Osteoblast (primary cell): ENCODE results near the gene TNFSF4. TPM values are rescaled to one million over a fixed set of nuclear protein-coding genes. Genes with fewer than 3 reads are reported as not detected.
"Not testable (repeated sequence)": the region's sequence is repeated elsewhere in the genome, so short reads cannot be mapped to it uniquely, and the experiment has no call there.

Experiments
- DNase-seq: peaks from one replicate; pipeline ENCODE4 v3.0.0; 2011; ENCODE audit warnings: low spot score, mixed read lengths; ENCODE audit not compliant: insufficient read length; ENCODE audit errors: missing footprints
- H2AFZ ChIP-seq: 2 replicates; pipeline ENCODE4 v1.6.0; 2011; ENCODE audit warnings: mild to moderate bottlenecking, low read length
- H3K27ac ChIP-seq: 2 replicates; pipeline ENCODE4 v1.5.1; 2011; ENCODE audit warnings: mild to moderate bottlenecking, low read depth, low read length, moderate library complexity
- H3K27me3 ChIP-seq: 2 replicates; pipeline ENCODE4 v1.6.0; 2012; ENCODE audit warnings: mild to moderate bottlenecking, control low read depth, inconsistent platforms, low read length, moderate library complexity; ENCODE audit not compliant: insufficient read depth
- H3K36me3 ChIP-seq: 2 replicates; pipeline ENCODE4 v1.5.1; 2011; ENCODE audit warnings: mild to moderate bottlenecking, low read length, control low read depth, moderate library complexity; ENCODE audit not compliant: insufficient read depth
- H3K4me1 ChIP-seq: 2 replicates; pipeline ENCODE4 v1.5.1; 2011; ENCODE audit warnings: mild to moderate bottlenecking, low read length, control low read depth, moderate library complexity; ENCODE audit not compliant: insufficient read depth
- H3K4me2 ChIP-seq: 2 replicates; pipeline ENCODE4 v1.6.0; 2011; ENCODE audit warnings: mild to moderate bottlenecking, low read length; ENCODE audit not compliant: insufficient read depth
- H3K4me3 ChIP-seq: fragments of 200-600 bp; sonication (generic); 3 replicates; pipeline ENCODE4 v1.5.1; 2012; ENCODE audit warnings: mild to moderate bottlenecking, low read length, inconsistent platforms; ENCODE audit not compliant: insufficient read depth
- H3K79me2 ChIP-seq: 2 replicates; pipeline ENCODE4 v1.6.0; 2012; ENCODE audit warnings: mild to moderate bottlenecking, low read length, control low read depth, inconsistent platforms; ENCODE audit not compliant: insufficient read depth
- H3K9me3 ChIP-seq: 2 replicates; pipeline ENCODE4 v1.5.1; 2011; ENCODE audit warnings: low read depth, low read length, control low read depth
- H4K20me1 ChIP-seq: 2 replicates; pipeline ENCODE4 v1.6.0; 2012; ENCODE audit warnings: mild to moderate bottlenecking, low read length, control low read depth; ENCODE audit not compliant: insufficient read depth
- total RNA-seq: library from RNA; depleted of rRNA; stranded (reverse); fragments of >200 nt; gene quantifications from 2 replicates; pipeline ENCODE4 v1.2.3, GENCODE V29; 2012
- TF ChIP-seq, protein P1 (sequence below): IDR thresholded peaks from 2 replicates; pipeline ENCODE4 v1.5.1; 2011; ENCODE audit warnings: mild to moderate bottlenecking, low read depth, low read length, moderate library complexity; ENCODE audit errors: extremely low read depth

TNFSF4 gene
- total RNA-seq, 1 donor: 1.1 TPM

DNA sequence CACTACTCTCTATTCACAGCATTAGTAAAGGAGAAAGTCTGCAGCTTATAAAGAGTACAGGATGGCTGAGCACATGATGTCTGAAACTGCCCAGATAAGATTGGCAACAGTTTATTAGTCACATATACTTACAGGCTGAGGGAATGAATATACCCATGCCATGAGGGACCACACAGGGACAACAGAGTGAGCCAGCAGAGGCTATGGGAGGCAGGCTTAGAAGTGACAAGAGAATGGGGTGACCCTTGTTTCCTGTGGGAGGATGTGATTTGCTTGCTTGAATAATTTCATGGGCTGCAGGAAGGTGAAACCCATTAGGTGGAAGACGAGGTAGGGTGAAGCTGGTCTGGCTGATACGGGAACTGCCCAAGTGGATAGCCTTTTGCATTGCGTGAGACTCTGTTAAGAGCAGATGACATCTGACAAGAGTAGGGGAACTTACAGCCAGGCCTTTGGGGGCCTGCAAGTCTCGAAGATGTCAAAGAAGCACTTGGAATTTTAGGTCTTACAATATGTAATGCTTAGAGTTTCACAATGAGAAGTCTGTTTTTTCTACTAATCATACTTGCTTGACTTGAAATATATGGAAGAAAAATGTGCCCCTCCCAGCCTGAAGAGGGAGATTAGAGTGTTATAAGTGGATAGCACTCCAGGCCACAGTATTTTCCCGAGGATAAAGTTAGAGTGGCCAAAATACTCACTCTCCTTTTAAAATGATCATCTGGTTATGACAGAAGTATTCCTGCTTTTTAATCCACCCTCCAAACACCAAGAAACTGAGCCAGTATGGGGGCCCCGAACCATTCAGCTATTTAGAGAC lies 34.6 kb upstream of the TNFSF4 start:
- no peak overlapping the region for H3K4me3 ChIP-seq
- DNase-seq: no peak
- H3K27ac ChIP-seq: no peak overlapping the region
- TF ChIP-seq, protein P1, sequence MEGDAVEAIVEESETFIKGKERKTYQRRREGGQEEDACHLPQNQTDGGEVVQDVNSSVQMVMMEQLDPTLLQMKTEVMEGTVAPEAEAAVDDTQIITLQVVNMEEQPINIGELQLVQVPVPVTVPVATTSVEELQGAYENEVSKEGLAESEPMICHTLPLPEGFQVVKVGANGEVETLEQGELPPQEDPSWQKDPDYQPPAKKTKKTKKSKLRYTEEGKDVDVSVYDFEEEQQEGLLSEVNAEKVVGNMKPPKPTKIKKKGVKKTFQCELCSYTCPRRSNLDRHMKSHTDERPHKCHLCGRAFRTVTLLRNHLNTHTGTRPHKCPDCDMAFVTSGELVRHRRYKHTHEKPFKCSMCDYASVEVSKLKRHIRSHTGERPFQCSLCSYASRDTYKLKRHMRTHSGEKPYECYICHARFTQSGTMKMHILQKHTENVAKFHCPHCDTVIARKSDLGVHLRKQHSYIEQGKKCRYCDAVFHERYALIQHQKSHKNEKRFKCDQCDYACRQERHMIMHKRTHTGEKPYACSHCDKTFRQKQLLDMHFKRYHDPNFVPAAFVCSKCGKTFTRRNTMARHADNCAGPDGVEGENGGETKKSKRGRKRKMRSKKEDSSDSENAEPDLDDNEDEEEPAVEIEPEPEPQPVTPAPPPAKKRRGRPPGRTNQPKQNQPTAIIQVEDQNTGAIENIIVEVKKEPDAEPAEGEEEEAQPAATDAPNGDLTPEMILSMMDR: no peak
- no peak overlapping the region for H3K4me2 ChIP-seq
- no peaks in the 10 kb centered on the region for H3K79me2 ChIP-seq
- H3K4me1 ChIP-seq: no peaks in the 10 kb centered on the region
- no peak overlapping the region for H2AFZ ChIP-seq
- no peaks in the 10 kb centered on the region for H3K27me3 ChIP-seq
- H4K20me1 ChIP-seq: no peaks in the 10 kb centered on the region
- H3K9me3 ChIP-seq: no peaks in the 10 kb centered on the region
- H3K36me3 ChIP-seq: no peaks in the 10 kb centered on the region

DNA sequence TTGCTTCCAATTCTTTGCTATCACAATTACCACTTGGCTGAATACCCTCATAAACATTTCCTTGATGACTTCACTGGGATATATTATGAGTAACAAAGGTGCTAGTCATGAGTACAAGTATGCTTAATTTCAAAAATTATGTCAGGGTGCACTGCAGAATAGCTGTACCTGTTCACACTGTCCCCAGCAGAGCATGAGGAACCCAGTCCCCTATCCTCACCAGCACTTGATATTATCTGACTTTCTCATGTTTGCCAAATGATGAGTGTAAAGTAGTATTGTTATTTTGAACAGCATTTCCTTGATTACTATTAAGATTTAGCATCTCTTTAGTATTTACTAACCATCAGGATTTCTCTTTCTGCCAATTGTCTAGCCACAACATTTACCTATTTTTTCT lies 33.5 kb upstream of the TNFSF4 start:
- H3K4me1 ChIP-seq: no peaks in the 10 kb centered on the region
- TF ChIP-seq, protein P1: no peak
- no peaks in the 10 kb centered on the region for H4K20me1 ChIP-seq
- H3K4me3 ChIP-seq: no peak overlapping the region
- H3K9me3 ChIP-seq: no peaks in the 10 kb centered on the region
- H2AFZ ChIP-seq: no peak overlapping the region
- no peaks in the 10 kb centered on the region for H3K79me2 ChIP-seq
- H3K36me3 ChIP-seq: no peaks in the 10 kb centered on the region
- no peak overlapping the region for H3K27ac ChIP-seq
- DNase-seq: no peak
- no peak overlapping the region for H3K4me2 ChIP-seq
- no peaks in the 10 kb centered on the region for H3K27me3 ChIP-seq

DNA sequence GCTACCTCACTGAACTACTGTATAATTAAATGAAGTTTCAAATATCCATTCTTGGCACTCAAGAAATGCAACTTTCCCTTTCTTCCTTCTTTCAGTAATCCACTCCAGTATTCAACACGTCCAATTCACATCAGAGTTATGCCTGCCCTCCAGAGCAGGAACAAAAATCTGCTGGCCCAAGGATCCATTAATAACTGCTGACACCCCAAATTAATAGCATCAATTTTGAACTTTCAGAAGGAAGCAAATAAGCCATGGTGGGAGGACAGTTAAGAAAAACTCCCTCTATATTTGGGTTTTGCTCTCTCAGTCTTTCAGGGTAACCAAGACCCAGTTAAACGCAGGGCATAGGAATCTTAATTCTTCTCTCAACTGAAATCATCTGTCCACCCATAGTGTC lies 31.9 kb upstream of the TNFSF4 start:
- Histone ChIP-seq H3K4me1 (no peaks in the 10 kb centered on the region), H3K9me3 (no peaks in the 10 kb centered on the region), H3K27me3 (no peaks in the 10 kb centered on the region), H3K79me2 (no peaks in the 10 kb centered on the region), H3K4me2 (no peak overlapping the region), H3K4me3 (no peak overlapping the region), H2AFZ (no peak overlapping the region), H3K36me3 (no peaks in the 10 kb centered on the region), H3K27ac (no peak overlapping the region), H4K20me1 (no peaks in the 10 kb centered on the region)
- TF ChIP-seq, protein P1: no peak
- DNase-seq: no peak

DNA sequence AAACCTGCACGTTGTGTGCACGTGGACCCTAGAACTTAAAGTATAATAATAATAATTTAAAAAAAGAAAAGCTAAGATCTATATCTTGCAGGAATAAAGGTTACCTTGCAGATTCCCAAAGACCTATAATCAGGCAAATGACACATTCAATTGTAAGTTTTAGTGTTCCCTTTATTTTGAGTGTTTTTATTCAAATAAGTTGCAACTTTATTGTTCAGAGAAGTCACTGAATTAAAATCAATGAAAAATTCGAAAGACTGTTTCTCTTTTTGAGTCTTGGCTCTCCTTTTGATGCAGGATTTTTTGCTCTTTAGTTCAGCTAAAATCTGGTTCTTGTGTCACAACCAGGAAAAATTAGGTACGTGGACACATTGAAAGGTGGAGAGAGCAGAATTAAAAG lies 27.8 kb upstream of the TNFSF4 start:
- Histone ChIP-seq H4K20me1 (no peaks in the 10 kb centered on the region), H3K27ac (no peak overlapping the region), H3K9me3 (no peaks in the 10 kb centered on the region), H3K4me2 (no peak overlapping the region), H3K4me1 (no peaks in the 10 kb centered on the region), H3K79me2 (no peaks in the 10 kb centered on the region), H2AFZ (no peak overlapping the region), H3K36me3 (no peaks in the 10 kb centered on the region), H3K4me3 (no peak overlapping the region), H3K27me3 (no peaks in the 10 kb centered on the region)
- no peak for DNase-seq
- TF ChIP-seq, protein P1: no peak

DNA sequence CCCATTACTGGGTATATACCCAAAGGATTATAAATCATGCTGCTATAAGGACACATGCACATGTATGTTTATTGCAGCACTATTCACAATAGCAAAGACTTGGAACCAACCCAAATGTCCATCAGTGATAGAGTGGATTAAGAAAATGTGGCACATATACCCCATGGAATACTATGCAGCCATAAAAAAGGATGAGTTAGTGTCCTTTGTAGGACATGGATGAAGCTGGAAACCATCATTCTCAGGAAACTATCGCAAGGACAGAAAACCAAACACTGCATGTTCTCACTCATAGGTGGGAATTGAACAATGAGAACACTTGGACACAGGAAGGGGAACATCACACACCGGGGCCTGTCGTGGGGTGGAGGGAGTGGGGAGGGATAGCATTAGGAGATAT lies 27.3 kb upstream of the TNFSF4 start:
- not testable (repeated sequence) for H3K4me2 ChIP-seq, H2AFZ ChIP-seq, H4K20me1 ChIP-seq, H3K79me2 ChIP-seq, DNase-seq, H3K27me3 ChIP-seq, H3K27ac ChIP-seq, H3K9me3 ChIP-seq, H3K4me3 ChIP-seq, H3K36me3 ChIP-seq, H3K4me1 ChIP-seq

DNA sequence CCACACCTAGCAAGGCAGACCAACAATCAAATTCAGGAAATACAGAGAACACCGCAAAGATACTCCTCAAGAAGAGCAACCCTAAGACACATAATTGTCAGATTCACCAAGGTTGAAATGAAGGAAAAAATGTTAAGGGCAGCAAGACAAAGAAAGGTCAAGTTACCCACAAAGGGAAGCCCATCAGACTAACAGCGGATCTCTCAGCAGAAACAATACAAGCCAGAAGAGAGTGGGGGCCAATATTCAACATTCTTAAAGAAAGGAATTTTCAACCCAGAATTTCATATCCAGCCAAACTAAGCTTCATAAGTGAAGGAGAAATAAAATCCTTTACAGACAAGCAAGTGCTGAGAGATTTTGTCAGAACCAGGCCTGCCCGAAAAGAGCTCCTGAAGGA lies 21.9 kb upstream of the TNFSF4 start:
- not testable (repeated sequence) for H2AFZ ChIP-seq, H3K9me3 ChIP-seq, H4K20me1 ChIP-seq, H3K27me3 ChIP-seq, H3K27ac ChIP-seq, H3K4me2 ChIP-seq, H3K4me1 ChIP-seq, H3K36me3 ChIP-seq, H3K4me3 ChIP-seq, DNase-seq, H3K79me2 ChIP-seq
